ENCODE measurements around the gene TDP2. TPM values are rescaled to one million over a fixed set of nuclear protein-coding genes. Genes with fewer than 3 reads are reported as not detected.
A peak's percentile ranks its signal among the peaks of the same experiment; 100 is the strongest.
"Not testable (repeated sequence)": the region's sequence is repeated elsewhere in the genome, so short reads cannot be mapped to it uniquely, and the experiment has no call there.

Gene TDP2
- total RNA-seq, 4 donors from 2014 or later, result 69.3 to 403 (median 279) TPM

- H3K9me3 ChIP-seq, result no peaks in the 10 kb centered on the region
- no peaks in the 10 kb centered on the region for H3K27me3 ChIP-seq
- no peak for DNase-seq
- H3K4me1 ChIP-seq, result no peaks in the 10 kb centered on the region
- no peak overlapping the region for H3K4me3 ChIP-seq
- H3K27ac ChIP-seq, result no peak overlapping the region
- no peaks in the 10 kb centered on the region for H3K36me3 ChIP-seq
- TF ChIP-seq POLR2A (IDR thresholded peaks at IDR 0.05), result no peak
Measured at GRCh38 chr6:24689964-24690363, 23.3 kb upstream of the TDP2 start.

- H3K36me3 ChIP-seq, result no peaks in the 10 kb centered on the region
- no peak for DNase-seq
- H3K27ac ChIP-seq, result no peak overlapping the region
- TF ChIP-seq CTCF (IDR thresholded peaks at IDR 0.05), result no peak
- no peak for TF ChIP-seq POLR2A (IDR thresholded peaks at IDR 0.05)
- no peaks in the 10 kb centered on the region for H3K4me1 ChIP-seq
- H3K9me3 ChIP-seq, result no peaks in the 10 kb centered on the region
- H3K27me3 ChIP-seq, result no peaks in the 10 kb centered on the region
- H3K4me3 ChIP-seq, result no peak overlapping the region
Measured at GRCh38 chr6:24686946-24687345, 20.2 kb upstream of the TDP2 start.

GRCh38 chr6:24686408-24686807 is 19.7 kb upstream of the TDP2 start:
- Histone ChIP-seq H3K27me3 (no peaks in the 10 kb centered on the region), H3K36me3 (no peaks in the 10 kb centered on the region), H3K9me3 (no peaks in the 10 kb centered on the region), H3K27ac (no peak overlapping the region), H3K4me3 (no peak overlapping the region), H3K4me1 (no peaks in the 10 kb centered on the region)
- no peak for DNase-seq
- TF ChIP-seq POLR2A (IDR thresholded peaks at IDR 0.05) (no peak), CTCF (IDR thresholded peaks at IDR 0.05) (no peak)

GRCh38 chr6:24683297-24684296 is 16.9 kb upstream of the TDP2 start:
- no peak for DNase-seq
- H3K27ac ChIP-seq, result no peak overlapping the region
- TF ChIP-seq CTCF (IDR thresholded peaks at IDR 0.05) (no peak), POLR2A (IDR thresholded peaks at IDR 0.05) (no peak)

GRCh38 chr6:24680582-24680981 is 13.9 kb upstream of the TDP2 start:
- TF ChIP-seq CTCF (IDR thresholded peaks at IDR 0.05), result no peak
- DNase-seq, result no peak
- Histone ChIP-seq H3K36me3 (no peaks in the 10 kb centered on the region), H3K9me3 (no peaks in the 10 kb centered on the region), H3K4me3 (no peak overlapping the region), H3K4me1 (no peaks in the 10 kb centered on the region), H3K27ac (no peak overlapping the region), H3K27me3 (no peaks in the 10 kb centered on the region)

More at GRCh38 chr6:24683297-24684296, 16.9 kb upstream of the TDP2 start:
- H3K27me3 ChIP-seq, result no peaks in the 10 kb centered on the region
- H3K9me3 ChIP-seq, result no peaks in the 10 kb centered on the region
- no peak overlapping the region for H3K4me3 ChIP-seq
- no peaks in the 10 kb centered on the region for H3K36me3 ChIP-seq
- H3K4me1 ChIP-seq, result no peaks in the 10 kb centered on the region

- DNase-seq, result peak in 1 of 3 donors; percentile 58
- not testable (repeated sequence) for H3K9me3 ChIP-seq, H3K36me3 ChIP-seq, H3K4me1 ChIP-seq, H3K27ac ChIP-seq, H3K27me3 ChIP-seq, H3K4me3 ChIP-seq
Measured at GRCh38 chr6:24678792-24679352, 12.2 kb upstream of the TDP2 start.
